ENCODE measurements around the gene PUM1.

Gene PUM1

GRCh38 chr1:31022259-31022658 lies 43.3 kb downstream of the PUM1 start:
- no peak for FAIRE-seq

- FAIRE-seq = no peak
Observed at GRCh38 chr1:31020007-31020790, 45.3 kb downstream of the PUM1 start.

- no peak for FAIRE-seq
Observed at GRCh38 chr1:31019401-31019800, 46.1 kb downstream of the PUM1 start.

GRCh38 chr1:31016868-31017267 lies 48.6 kb downstream of the PUM1 start:
- no peak for FAIRE-seq

- no peak for FAIRE-seq
Observed at GRCh38 chr1:31013187-31013864, 52.2 kb downstream of the PUM1 start.

- FAIRE-seq = no peak
Observed at GRCh38 chr1:31012210-31012924, 53.1 kb downstream of the PUM1 start.

GRCh38 chr1:31011719-31012118 lies 53.8 kb downstream of the PUM1 start:
- FAIRE-seq = no peak

- no peak for FAIRE-seq
Observed at GRCh38 chr1:31010086-31010989, 55.2 kb downstream of the PUM1 start.

- FAIRE-seq = no peak
Observed at GRCh38 chr1:31007462-31007991, 58.0 kb downstream of the PUM1 start.

- FAIRE-seq = no peak
Observed at GRCh38 chr1:31006747-31007146, 58.8 kb downstream of the PUM1 start.

GRCh38 chr1:31005617-31006166 lies 59.8 kb downstream of the PUM1 start:
- FAIRE-seq = no peak

- FAIRE-seq = no peak
Observed at GRCh38 chr1:31005198-31005597, 60.3 kb downstream of the PUM1 start.

GRCh38 chr1:31004231-31004621 lies 61.3 kb downstream of the PUM1 start:
- FAIRE-seq = no peak

GRCh38 chr1:31003613-31004230 lies 61.8 kb downstream of the PUM1 start:
- no peak for FAIRE-seq

- FAIRE-seq = no peak
Observed at GRCh38 chr1:31000301-31000700, 65.2 kb downstream of the PUM1 start.

GRCh38 chr1:30998887-30999286 lies 66.6 kb downstream of the PUM1 start:
- FAIRE-seq = no peak

- no peak for FAIRE-seq
Observed at GRCh38 chr1:30998171-30998570, 67.3 kb downstream of the PUM1 start.

GRCh38 chr1:30997463-30998057 lies 68.0 kb downstream of the PUM1 start:
- FAIRE-seq = no peak

- FAIRE-seq = no peak
Observed at GRCh38 chr1:30995990-30996612, 69.4 kb downstream of the PUM1 start.

GRCh38 chr1:30991862-30992606 lies 73.5 kb downstream of the PUM1 start:
- no peak for FAIRE-seq
